ENCODE results near the gene HPCAL1. TPM values are rescaled to one million over a fixed set of nuclear protein-coding genes. Genes with fewer than 3 reads are reported as not detected.

The HPCAL1 gene
- total and polyA plus RNA-seq, 2 of the 8 experiments (the other 6 are each of a cell fraction or from before 2014, with no cell fraction given): 5.8 to 8.6 TPM

DNA sequence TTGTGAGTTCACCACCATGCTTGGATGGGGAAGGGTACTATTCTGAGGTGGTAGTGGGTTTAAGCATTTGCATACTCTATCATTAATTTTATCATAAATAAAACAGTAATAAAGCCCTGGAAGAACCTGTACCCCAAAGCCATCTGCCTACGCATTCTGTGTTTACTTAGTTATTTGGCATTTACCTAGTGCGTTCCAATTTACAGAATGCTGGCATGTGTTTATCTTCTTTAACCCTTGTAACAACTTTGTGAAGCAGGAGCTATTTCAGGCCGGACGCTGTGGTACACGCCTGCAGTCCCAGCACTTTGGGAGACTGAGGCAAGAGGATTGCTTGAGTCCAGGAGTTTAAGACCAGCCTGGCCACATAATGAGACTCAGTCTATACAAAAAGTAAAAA is 163.2 kb downstream of the HPCAL1 start (continued):
- TF ChIP-seq RFX5 (IDR thresholded peaks at IDR 0.05; ENCODE audit: borderline replicate concordance, low read depth, low read length) (no peak), RBBP5 (IDR thresholded peaks at IDR 0.05; ENCODE audit: borderline replicate concordance, low read depth, low read length) (no peak), RXRA (IDR thresholded peaks at IDR 0.05; ENCODE audit: insufficient read depth, low read depth, low read length) (no peak), POLR2A (IDR thresholded peaks at IDR 0.05; ENCODE audit: control extremely low read depth in 1 of 2, low read depth in 2 of 2, low read length in 2 of 2) (no peak), SP2 (IDR thresholded peaks at IDR 0.05; ENCODE audit: low read length) (no peak), CEBPB (IDR thresholded peaks at IDR 0.05; ENCODE audit: low read depth, low read length) (no peak), CBX8 (IDR thresholded peaks at IDR 0.05; ENCODE audit: borderline replicate concordance, low read depth, low read length) (no peak)
